SU-DHL-6 (cell line): Measurements from ENCODE around the gene CUX1.

Source experiments
- EZH2phosphoT487 ChIP-seq: fragments of 200-600 bp; sonication (generic), shearing (Covaris generic); conservative IDR thresholded peaks from 2 replicates; pipeline ENCODE4 v1.6.1; 2018; ENCODE audit warnings: mild to moderate bottlenecking, antibody characterized with exemption, low read length, moderate library complexity, mixed read lengths
- TF ChIP-seq, protein P1 (sequence below): fragments of 200-600 bp; sonication (generic); IDR thresholded peaks from one replicate; pipeline ENCODE4 v1.5.1; 2017; ENCODE audit warnings: antibody characterized with exemption, mild to moderate bottlenecking, low read length, moderate library complexity; ENCODE audit not compliant: insufficient read depth, poor library complexity, severe bottlenecking

DNA sequence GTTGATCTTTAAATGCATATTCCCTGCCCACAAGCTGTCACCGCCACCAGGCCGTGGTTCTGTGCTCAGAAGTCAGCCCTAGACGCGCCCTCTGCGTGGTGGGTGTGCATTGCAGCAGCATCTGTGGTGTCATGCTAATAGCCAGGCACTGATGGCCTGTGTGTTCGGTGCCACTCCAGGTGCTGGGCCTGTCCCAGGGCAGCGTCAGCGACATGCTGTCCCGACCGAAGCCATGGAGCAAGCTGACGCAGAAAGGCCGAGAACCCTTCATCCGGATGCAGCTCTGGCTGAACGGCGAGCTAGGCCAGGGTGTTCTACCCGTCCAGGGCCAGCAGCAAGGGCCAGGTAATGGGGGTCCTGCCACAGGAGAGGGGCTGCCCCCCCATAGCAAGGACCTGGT is 386.8 kb downstream of the CUX1 start:
- TF ChIP-seq, protein P1, sequence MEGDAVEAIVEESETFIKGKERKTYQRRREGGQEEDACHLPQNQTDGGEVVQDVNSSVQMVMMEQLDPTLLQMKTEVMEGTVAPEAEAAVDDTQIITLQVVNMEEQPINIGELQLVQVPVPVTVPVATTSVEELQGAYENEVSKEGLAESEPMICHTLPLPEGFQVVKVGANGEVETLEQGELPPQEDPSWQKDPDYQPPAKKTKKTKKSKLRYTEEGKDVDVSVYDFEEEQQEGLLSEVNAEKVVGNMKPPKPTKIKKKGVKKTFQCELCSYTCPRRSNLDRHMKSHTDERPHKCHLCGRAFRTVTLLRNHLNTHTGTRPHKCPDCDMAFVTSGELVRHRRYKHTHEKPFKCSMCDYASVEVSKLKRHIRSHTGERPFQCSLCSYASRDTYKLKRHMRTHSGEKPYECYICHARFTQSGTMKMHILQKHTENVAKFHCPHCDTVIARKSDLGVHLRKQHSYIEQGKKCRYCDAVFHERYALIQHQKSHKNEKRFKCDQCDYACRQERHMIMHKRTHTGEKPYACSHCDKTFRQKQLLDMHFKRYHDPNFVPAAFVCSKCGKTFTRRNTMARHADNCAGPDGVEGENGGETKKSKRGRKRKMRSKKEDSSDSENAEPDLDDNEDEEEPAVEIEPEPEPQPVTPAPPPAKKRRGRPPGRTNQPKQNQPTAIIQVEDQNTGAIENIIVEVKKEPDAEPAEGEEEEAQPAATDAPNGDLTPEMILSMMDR: no peak
- TF ChIP-seq EZH2phosphoT487: no peak
